Smooth muscle cell (in vitro differentiated cells): Measurements from ENCODE around the gene FOXP1. TPM values are rescaled to one million over a fixed set of nuclear protein-coding genes. Genes with fewer than 3 reads are reported as not detected.

Source experiments
- DNase-seq: peaks from one replicate; lab custom pipeline; 2025; ENCODE audit not compliant: unreplicated experiment; lab: John Stamatoyannopoulos, UW
- H2AFZ ChIP-seq: fragments of 200-600 bp; sonication (generic); 2 replicates; pipeline ENCODE4 v1.6.0; 2016; ENCODE audit warnings: antibody characterized with exemption, low read depth, mild to moderate bottlenecking
- H3F3A ChIP-seq: fragments of 200-600 bp; sonication (generic); 2 replicates; pipeline ENCODE4 v1.6.0; 2017; ENCODE audit warnings: antibody characterized with exemption, low read depth
- H3K27ac ChIP-seq: fragments of 200-600 bp; sonication (generic); 2 replicates; pipeline ENCODE4 v1.5.1; 2016; ENCODE audit warnings: low read depth, mild to moderate bottlenecking
- H3K27me3 ChIP-seq: fragments of 200-600 bp; sonication (generic); 2 replicates; pipeline ENCODE4 v1.6.1; 2016; ENCODE audit warnings: low read depth, mild to moderate bottlenecking
- H3K36me3 ChIP-seq: fragments of 200-600 bp; sonication (generic); 2 replicates; pipeline ENCODE4 v1.5.1; 2016; ENCODE audit warnings: low read depth
- H3K4me1 ChIP-seq: fragments of 200-600 bp; sonication (generic); 2 replicates; pipeline ENCODE4 v1.5.1; 2016; ENCODE audit warnings: low read depth
- H3K4me2 ChIP-seq: fragments of 200-600 bp; sonication (generic); 2 replicates; pipeline ENCODE4 v1.6.0; 2016; ENCODE audit warnings: mild to moderate bottlenecking
- H3K4me3 ChIP-seq: fragments of 200-600 bp; sonication (generic); 2 replicates; pipeline ENCODE4 v1.5.1; 2016; ENCODE audit warnings: mild to moderate bottlenecking
- H3K79me2 ChIP-seq: fragments of 200-600 bp; sonication (generic); 2 replicates; pipeline ENCODE4 v1.6.0; 2016; ENCODE audit warnings: low read depth, mild to moderate bottlenecking
- H3K9ac ChIP-seq: fragments of 200-600 bp; sonication (generic); 2 replicates; pipeline ENCODE4 v1.6.0; 2016; ENCODE audit warnings: low read depth
- H3K9me3 ChIP-seq: fragments of 200-600 bp; sonication (generic); replicated peaks from 2 replicates; pipeline ENCODE4 v1.5.1; 2016; ENCODE audit warnings: low read depth
- H4K20me1 ChIP-seq: fragments of 200-600 bp; sonication (generic); 2 replicates; pipeline ENCODE4 v1.6.0; 2016; ENCODE audit warnings: low read depth
- WGBS: methylation state at CpG from one replicate; pipeline ENCODE4 v1.1.7; 2016; ENCODE audit warnings: low lambda C conversion rate; 5-methylcytosine and 5-hydroxymethylcytosine counted together
- polyA plus RNA-seq: library from polyadenylated mRNA; unstranded; fragments of >200 nt; fragmentation: Nextera tagmentation; extraction: Ambion mirVana; gene quantifications from 2 replicates; pipeline ENCODE4 v1.2.1, GENCODE V29; 2016
- total RNA-seq: library from RNA; depleted of rRNA; stranded (reverse); fragments of >200 nt; gene quantifications from 2 replicates; pipeline ENCODE4 v1.2.3, GENCODE V29; 2014
- TF ChIP-seq, protein P1 (sequence below): fragments of 200-600 bp; sonication (generic); IDR thresholded peaks from 2 replicates; pipeline ENCODE4 v1.5.1; 2017; ENCODE audit warnings: borderline replicate concordance, mild to moderate bottlenecking, antibody characterized with exemption; ENCODE audit not compliant: insufficient read depth, poor library complexity, severe bottlenecking

Gene FOXP1
- total and polyA plus RNA-seq, 2 experiments from 2014 or later: 40.9 to 68.0 TPM

DNA sequence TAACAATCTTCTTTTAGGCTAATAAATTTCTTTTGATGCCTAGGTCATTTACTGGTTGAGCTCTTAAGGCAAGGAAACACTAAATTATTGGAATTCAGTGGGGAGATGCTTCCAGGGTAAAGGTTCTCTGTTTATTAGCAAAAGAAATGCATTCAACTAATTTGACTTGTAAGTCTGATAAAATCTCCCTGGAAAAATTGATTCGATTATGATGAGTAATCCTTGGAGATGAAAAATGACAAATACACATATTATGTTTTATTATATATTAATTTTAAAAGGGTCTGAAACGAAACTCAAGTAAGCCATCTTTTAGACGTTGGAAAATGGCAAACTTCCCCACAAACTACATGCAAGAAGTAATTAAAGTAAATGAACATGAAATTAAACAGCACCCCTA is 328.0 kb downstream of the FOXP1 start:
- Histone ChIP-seq H3K27ac (no peak overlapping the region), H3K36me3 (no peaks in the 10 kb centered on the region), H3K4me1 (no peaks in the 10 kb centered on the region), H3F3A (peaks cover 9% of the 10 kb centered on the region), H3K9ac (no peak overlapping the region), H4K20me1 (no peaks in the 10 kb centered on the region), H2AFZ (no peak overlapping the region), H3K79me2 (no peaks in the 10 kb centered on the region), H3K27me3 (no peaks in the 10 kb centered on the region), H3K4me2 (no peak overlapping the region), H3K9me3 (no peaks in the 10 kb centered on the region), H3K4me3 (no peak overlapping the region)
- TF ChIP-seq, protein P1, sequence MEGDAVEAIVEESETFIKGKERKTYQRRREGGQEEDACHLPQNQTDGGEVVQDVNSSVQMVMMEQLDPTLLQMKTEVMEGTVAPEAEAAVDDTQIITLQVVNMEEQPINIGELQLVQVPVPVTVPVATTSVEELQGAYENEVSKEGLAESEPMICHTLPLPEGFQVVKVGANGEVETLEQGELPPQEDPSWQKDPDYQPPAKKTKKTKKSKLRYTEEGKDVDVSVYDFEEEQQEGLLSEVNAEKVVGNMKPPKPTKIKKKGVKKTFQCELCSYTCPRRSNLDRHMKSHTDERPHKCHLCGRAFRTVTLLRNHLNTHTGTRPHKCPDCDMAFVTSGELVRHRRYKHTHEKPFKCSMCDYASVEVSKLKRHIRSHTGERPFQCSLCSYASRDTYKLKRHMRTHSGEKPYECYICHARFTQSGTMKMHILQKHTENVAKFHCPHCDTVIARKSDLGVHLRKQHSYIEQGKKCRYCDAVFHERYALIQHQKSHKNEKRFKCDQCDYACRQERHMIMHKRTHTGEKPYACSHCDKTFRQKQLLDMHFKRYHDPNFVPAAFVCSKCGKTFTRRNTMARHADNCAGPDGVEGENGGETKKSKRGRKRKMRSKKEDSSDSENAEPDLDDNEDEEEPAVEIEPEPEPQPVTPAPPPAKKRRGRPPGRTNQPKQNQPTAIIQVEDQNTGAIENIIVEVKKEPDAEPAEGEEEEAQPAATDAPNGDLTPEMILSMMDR: no peak
- DNase-seq: no peak
- WGBS: 97% methylated on average over 3 of the region's 3 CpGs

DNA sequence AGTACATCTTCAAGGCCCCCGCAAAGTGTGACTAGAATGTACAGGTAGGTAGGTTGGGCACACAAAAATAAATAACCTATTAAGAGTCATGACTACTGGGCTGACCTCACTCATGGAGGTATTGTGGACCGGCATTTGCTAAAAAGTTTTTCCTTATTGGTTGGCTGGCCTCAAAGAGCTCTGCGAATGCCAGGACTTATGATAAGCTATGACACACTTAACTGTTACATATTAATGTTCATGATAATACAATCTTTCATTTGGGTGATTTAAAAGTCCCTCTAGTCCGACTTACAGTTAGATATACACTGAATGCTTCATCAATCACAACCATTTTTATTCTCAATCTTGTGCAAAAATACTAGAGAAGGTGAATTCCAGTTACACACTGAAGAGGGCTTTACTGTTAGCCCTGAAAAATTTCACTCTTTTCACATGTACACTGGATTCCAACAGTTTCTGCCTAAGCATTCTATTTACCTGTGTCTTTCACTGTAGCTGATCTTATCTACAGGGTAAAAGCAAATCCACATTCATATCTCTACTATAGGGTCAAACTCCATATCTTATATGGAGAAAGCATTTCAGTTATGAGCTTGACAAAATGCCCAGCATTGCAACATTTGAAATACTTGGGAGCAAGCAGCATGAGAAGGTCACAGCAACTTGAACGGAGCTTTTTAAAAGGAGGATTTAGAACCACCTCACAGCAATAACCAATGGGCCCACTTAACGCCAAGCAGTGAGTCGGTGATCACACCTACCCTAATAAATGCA is 329.1 kb downstream of the FOXP1 start:
- H3K9ac ChIP-seq: no peak overlapping the region
- H4K20me1 ChIP-seq: no peaks in the 10 kb centered on the region
- H3K27ac ChIP-seq: peak overlapping the region; percentile 44
- H2AFZ ChIP-seq: no peak overlapping the region
- no peaks in the 10 kb centered on the region for H3K36me3 ChIP-seq
- no peaks in the 10 kb centered on the region for H3K9me3 ChIP-seq
- WGBS: 77% methylated on average over 7 of the region's 7 CpGs
- H3K79me2 ChIP-seq: peaks cover 5% of the 10 kb centered on the region
- H3K27me3 ChIP-seq: no peaks in the 10 kb centered on the region
- TF ChIP-seq, protein P1: no peak
- H3F3A ChIP-seq: peaks cover 10% of the 10 kb centered on the region
- no peak overlapping the region for H3K4me3 ChIP-seq
- H3K4me2 ChIP-seq: peak overlapping the region; percentile 6
- no peak for DNase-seq
- no peaks in the 10 kb centered on the region for H3K4me1 ChIP-seq

DNA sequence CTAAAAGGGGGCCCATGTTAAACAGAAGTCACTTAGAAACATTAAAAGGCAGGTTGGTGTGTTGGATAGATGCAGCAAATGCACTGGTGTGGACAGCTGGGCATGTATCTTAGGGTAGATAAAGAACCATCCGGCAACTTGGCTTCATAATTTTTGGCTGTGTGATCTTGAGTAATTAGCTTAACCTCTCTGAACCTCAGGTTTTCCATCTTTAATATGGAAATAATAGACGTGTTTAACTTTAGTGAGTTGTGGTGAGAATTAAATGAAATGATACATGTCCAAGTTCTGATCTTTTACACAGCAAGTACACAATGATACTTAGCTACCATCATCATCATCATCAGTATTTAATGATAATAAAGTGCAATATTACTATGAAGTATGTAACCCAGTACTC is 330.4 kb downstream of the FOXP1 start:
- Histone ChIP-seq H4K20me1 (no peaks in the 10 kb centered on the region), H3K79me2 (peaks cover 5% of the 10 kb centered on the region), H3K27ac (no peak overlapping the region), H3K9ac (no peak overlapping the region), H3K4me1 (no peaks in the 10 kb centered on the region), H3K4me3 (no peak overlapping the region), H3F3A (peaks cover 10% of the 10 kb centered on the region), H2AFZ (no peak overlapping the region), H3K4me2 (no peak overlapping the region), H3K27me3 (no peaks in the 10 kb centered on the region), H3K36me3 (no peaks in the 10 kb centered on the region), H3K9me3 (no peaks in the 10 kb centered on the region)
- DNase-seq: no peak
- WGBS: 97% methylated on average over 2 of the region's 2 CpGs
- TF ChIP-seq, protein P1: no peak

DNA sequence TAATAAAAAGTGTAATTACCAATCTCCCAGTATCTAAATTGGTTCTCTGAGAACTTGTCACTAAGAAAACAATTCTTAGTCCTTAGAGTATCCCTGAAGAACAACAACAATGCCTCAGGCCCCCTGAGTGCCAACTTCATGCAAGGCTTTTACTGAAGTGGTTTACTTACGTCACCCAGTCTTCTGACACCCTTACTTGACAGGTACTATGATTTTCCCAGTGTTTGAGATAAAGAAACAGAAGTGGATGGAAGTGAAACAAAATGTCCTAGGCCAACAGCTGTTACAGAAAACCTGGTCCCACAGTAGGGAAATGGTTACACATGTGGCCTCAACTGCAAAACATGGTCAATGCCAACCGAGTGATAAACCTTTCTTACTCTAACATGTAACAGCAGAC is 331.1 kb downstream of the FOXP1 start:
- Histone ChIP-seq H3K4me2 (peak overlapping the region; percentile 72), H3K4me1 (peaks cover 6% of the 10 kb centered on the region), H3F3A (peaks cover 10% of the 10 kb centered on the region), H3K9me3 (no peaks in the 10 kb centered on the region), H3K79me2 (peaks cover 5% of the 10 kb centered on the region), H4K20me1 (no peaks in the 10 kb centered on the region), H3K27ac (peak overlapping the region; percentile 73), H3K4me3 (no peak overlapping the region), H2AFZ (no peak overlapping the region), H3K27me3 (no peaks in the 10 kb centered on the region), H3K9ac (peak overlapping the region; percentile 16), H3K36me3 (no peaks in the 10 kb centered on the region)
- TF ChIP-seq, protein P1: no peak
- DNase-seq: no peak
- 90% methylated on average over 2 of the region's 2 CpGs for WGBS
